SJCRH30 (cell line): ENCODE measurements around the gene FKBP7. TPM values are rescaled to one million over a fixed set of nuclear protein-coding genes. Genes with fewer than 3 reads are reported as not detected.
"Not testable (repeated sequence)": the region's sequence is repeated elsewhere in the genome, so short reads cannot be mapped to it uniquely, and the experiment has no call there.

Experiments used
- DNase-seq, 2 experiments: peaks; one replicate each; pipeline ENCODE4 v3.0.0-alpha.2; 2015 to 2020
- H3K27ac ChIP-seq: fragments of 250-450 bp; sonication (Bioruptor Pico); 2 replicates; pipeline ENCODE4 v1.5.1; 2020; ENCODE audit warnings: mild to moderate bottlenecking, moderate library complexity
- H3K27me3 ChIP-seq: fragments of 250-450 bp; sonication (Bioruptor Pico); 2 replicates; pipeline ENCODE4 v1.5.1; 2020; ENCODE audit warnings: mild to moderate bottlenecking, moderate library complexity
- H3K36me3 ChIP-seq: fragments of 250-450 bp; sonication (Bioruptor Pico); 2 replicates; pipeline ENCODE4 v1.5.1; 2020; ENCODE audit warnings: mild to moderate bottlenecking, moderate library complexity
- H3K4me1 ChIP-seq: fragments of 250-450 bp; sonication (Bioruptor Pico); 2 replicates; pipeline ENCODE4 v1.5.1; 2020; ENCODE audit warnings: mild to moderate bottlenecking, moderate library complexity
- H3K4me3 ChIP-seq: fragments of 250-450 bp; sonication (Bioruptor Pico); 2 replicates; pipeline ENCODE4 v1.5.1; 2020; ENCODE audit warnings: mild to moderate bottlenecking, moderate library complexity
- H3K9me3 ChIP-seq: fragments of 250-450 bp; sonication (Bioruptor Pico); replicated peaks from 2 replicates; pipeline ENCODE4 v1.5.1; 2020; ENCODE audit warnings: mild to moderate bottlenecking, moderate library complexity
- total RNA-seq: library from RNA; depleted of rRNA; stranded (reverse); fragments of >200 nt; shearing (Covaris generic); gene quantifications from 2 replicates; pipeline ENCODE4 v1.2.3, GENCODE V29; 2014

FKBP7 gene
- total RNA-seq, 1 experiment from 2014 or later, result 48.4 TPM

- peak in 1 of 2 experiments; percentile 27 for DNase-seq
- H3K27ac ChIP-seq, result peak overlapping the region; percentile 66
- H3K36me3 ChIP-seq, result 0 out of 2 replicates have a peak, but pooled peaks cover 4% of the 10 kb centered on the region
Measured at GRCh38 chr2:178477443-178478129, 814 bp downstream of the FKBP7 start.

GRCh38 chr2:178476477-178476876 lies 1.9 kb downstream of the FKBP7 start:
- no peak for DNase-seq
- Histone ChIP-seq H3K4me1 (no peaks in the 10 kb centered on the region; the same call in 1 of the 2 replicates), H3K9me3 (no peaks in the 10 kb centered on the region), H3K27ac (no peak overlapping the region), H3K27me3 (no peaks in the 10 kb centered on the region), H3K4me3 (no peak overlapping the region), H3K36me3 (0 out of 2 replicates have a peak, but pooled peaks cover 4% of the 10 kb centered on the region)

More at GRCh38 chr2:178477443-178478129, 814 bp downstream of the FKBP7 start:
- peak overlapping the region; percentile 82 for H3K4me3 ChIP-seq
- H3K9me3 ChIP-seq, result no peaks in the 10 kb centered on the region
- no peaks in the 10 kb centered on the region for H3K27me3 ChIP-seq
- no peaks in the 10 kb centered on the region; the same call in 1 of the 2 replicates for H3K4me1 ChIP-seq

GRCh38 chr2:178474560-178474959 lies 3.8 kb downstream of the FKBP7 start:
- H3K9me3 ChIP-seq, result no peaks in the 10 kb centered on the region
- no peak for DNase-seq
- H3K4me3 ChIP-seq, result no peak overlapping the region
- H3K4me1 ChIP-seq, result no peaks in the 10 kb centered on the region; the same call in 1 of the 2 replicates
- 0 out of 2 replicates have a peak, but pooled peaks cover 9% of the 10 kb centered on the region for H3K36me3 ChIP-seq
- H3K27me3 ChIP-seq, result no peaks in the 10 kb centered on the region
- H3K27ac ChIP-seq, result no peak overlapping the region

- peaks cover 14% of the 10 kb centered on the region; the same call in 1 of the 2 replicates for H3K36me3 ChIP-seq
- H3K27me3 ChIP-seq, result no peaks in the 10 kb centered on the region
- H3K27ac ChIP-seq, result no peak overlapping the region
- DNase-seq, result no peak
- no peaks in the 10 kb centered on the region for H3K9me3 ChIP-seq
- no peak overlapping the region for H3K4me3 ChIP-seq
- no peaks in the 10 kb centered on the region; the same call in 1 of the 2 replicates for H3K4me1 ChIP-seq
Measured at GRCh38 chr2:178473931-178474330, 4.5 kb downstream of the FKBP7 start.

GRCh38 chr2:178473373-178473772 lies 5.0 kb downstream of the FKBP7 start:
- no peak overlapping the region for H3K27ac ChIP-seq
- no peaks in the 10 kb centered on the region for H3K9me3 ChIP-seq
- peaks cover 14% of the 10 kb centered on the region; the same call in 1 of the 2 replicates for H3K36me3 ChIP-seq

GRCh38 chr2:178471313-178471712 lies 7.1 kb downstream of the FKBP7 start:
- peaks cover 19% of the 10 kb centered on the region for H3K36me3 ChIP-seq
- DNase-seq, H3K4me3 ChIP-seq, H3K9me3 ChIP-seq, H3K27me3 ChIP-seq, H3K27ac ChIP-seq, H3K4me1 ChIP-seq: not testable (repeated sequence)

More at GRCh38 chr2:178473373-178473772, 5.0 kb downstream of the FKBP7 start:
- H3K27me3 ChIP-seq, result no peaks in the 10 kb centered on the region
- H3K4me1 ChIP-seq, result no peaks in the 10 kb centered on the region; the same call in 1 of the 2 replicates
- no peak overlapping the region for H3K4me3 ChIP-seq
- DNase-seq, result no peak

GRCh38 chr2:178469219-178469849 lies 9.1 kb downstream of the FKBP7 start:
- DNase-seq, result no peak
- Histone ChIP-seq H3K36me3 (peaks cover 24% of the 10 kb centered on the region), H3K9me3 (no peaks in the 10 kb centered on the region), H3K27me3 (no peaks in the 10 kb centered on the region), H3K27ac (no peak overlapping the region), H3K4me1 (no peaks in the 10 kb centered on the region), H3K4me3 (no peak overlapping the region)

GRCh38 chr2:178457390-178457886 lies 21.0 kb downstream of the FKBP7 start:
- DNase-seq, result no peak
- no peaks in the 10 kb centered on the region for H3K36me3 ChIP-seq
- no peak overlapping the region for H3K4me3 ChIP-seq

GRCh38 chr2:178455947-178456346 lies 22.5 kb downstream of the FKBP7 start:
- Histone ChIP-seq H3K36me3 (no peaks in the 10 kb centered on the region), H3K9me3 (no peaks in the 10 kb centered on the region), H3K27me3 (no peaks in the 10 kb centered on the region), H3K4me1 (no peaks in the 10 kb centered on the region), H3K4me3 (no peak overlapping the region), H3K27ac (peak overlapping the region; percentile 35)
- DNase-seq, result peak in 1 of 2 experiments; percentile 30

More at GRCh38 chr2:178457390-178457886, 21.0 kb downstream of the FKBP7 start:
- no peaks in the 10 kb centered on the region for H3K27me3 ChIP-seq
- H3K27ac ChIP-seq, result no peak overlapping the region
- no peaks in the 10 kb centered on the region for H3K4me1 ChIP-seq
- H3K9me3 ChIP-seq, result no peaks in the 10 kb centered on the region

GRCh38 chr2:178452870-178453269 lies 25.5 kb downstream of the FKBP7 start:
- peak in 1 of 2 experiments; percentile 16 for DNase-seq
- Histone ChIP-seq H3K4me1 (no peaks in the 10 kb centered on the region), H3K27ac (no peak overlapping the region), H3K27me3 (no peaks in the 10 kb centered on the region), H3K4me3 (no peak overlapping the region), H3K36me3 (peaks cover 9% of the 10 kb centered on the region), H3K9me3 (no peaks in the 10 kb centered on the region)

GRCh38 chr2:178452334-178452733 lies 26.1 kb downstream of the FKBP7 start:
- H3K4me1 ChIP-seq, result no peaks in the 10 kb centered on the region
- peak overlapping the region; percentile 94 for H3K4me3 ChIP-seq
- no peak overlapping the region; the same call in 1 of the 2 replicates for H3K27ac ChIP-seq
- no peaks in the 10 kb centered on the region for H3K9me3 ChIP-seq
- H3K27me3 ChIP-seq, result no peaks in the 10 kb centered on the region
- no peak for DNase-seq
- H3K36me3 ChIP-seq, result peaks cover 12% of the 10 kb centered on the region

GRCh38 chr2:178450774-178451525 lies 27.4 kb downstream of the FKBP7 start, which contains the start of the genes PJVK and PRKRA:
TSS of gene PJVK (plus strand) at chr2:178451378. CDS start at chr2:178453410, 2,032 bp downstream.
TSS of gene PRKRA (minus strand) at chr2:178451175. CDS start at chr2:178451030, 145 bp downstream.
- Histone ChIP-seq H3K27ac (peak within 1 kb of the TSS; percentile 97), H3K36me3 (peaks cover 24% of the 10 kb centered on the region), H3K4me1 (no peaks in the 10 kb centered on the region), H3K4me3 (peak within 1 kb of the TSS; percentile 94), H3K9me3 (no peaks in the 10 kb centered on the region), H3K27me3 (no peaks in the 10 kb centered on the region)
- peak; percentile 97 for DNase-seq

GRCh38 chr2:178450524-178450773 lies 28.0 kb downstream of the FKBP7 start:
- Histone ChIP-seq H3K36me3 (peaks cover 29% of the 10 kb centered on the region), H3K4me1 (no peaks in the 10 kb centered on the region), H3K27ac (peak overlapping the region; percentile 97), H3K27me3 (no peaks in the 10 kb centered on the region), H3K9me3 (no peaks in the 10 kb centered on the region), H3K4me3 (peak overlapping the region; percentile 94)
- DNase-seq, result peak; percentile 87 to 90

GRCh38 chr2:178449700-178450523 lies 28.5 kb downstream of the FKBP7 start:
- Histone ChIP-seq H3K27ac (peak overlapping the region; percentile 97), H3K36me3 (peaks cover 33% of the 10 kb centered on the region), H3K27me3 (no peaks in the 10 kb centered on the region), H3K9me3 (no peaks in the 10 kb centered on the region), H3K4me3 (peak overlapping the region; percentile 94), H3K4me1 (no peaks in the 10 kb centered on the region)
- peak in 1 of 2 experiments; percentile 34 for DNase-seq
